AG04449 (cell line): ENCODE data around the gene LETM1.

Experiments used
- CTCF ChIA-PET: fragments of 350-600 bp; formaldehyde crosslinking; extraction: SDS; loops from one replicate; lab custom pipeline; 2021; ENCODE audit warnings: antibody characterized with exemption; lab: Yijun Ruan, JAX
- POLR2A ChIA-PET: fragments of 400-600, 350-600 bp; formaldehyde crosslinking; extraction: SDS; loops from one replicate; lab custom pipeline; 2020; ENCODE audit warnings: antibody characterized with exemption, inconsistent platforms; lab: Yijun Ruan, JAX
- DNase-seq: peaks from one replicate; pipeline ENCODE4 v3.0.0-alpha.2; 2010; ENCODE audit warnings: low read depth, low spot score
- H3K4me3 ChIP-seq: 2 replicates; pipeline ENCODE4 v1.5.1; 2011; ENCODE audit warnings: low read depth, mild to moderate bottlenecking, control low read depth, low read length
- CTCF ChIP-seq: IDR thresholded peaks from one replicate; pipeline ENCODE4 v1.5.1; 2011; ENCODE audit warnings: mild to moderate bottlenecking, moderate library complexity, low read length, control low read depth, inconsistent platforms; ENCODE audit not compliant: insufficient read depth; ENCODE audit errors: missing control alignments

LETM1 gene

DNA sequence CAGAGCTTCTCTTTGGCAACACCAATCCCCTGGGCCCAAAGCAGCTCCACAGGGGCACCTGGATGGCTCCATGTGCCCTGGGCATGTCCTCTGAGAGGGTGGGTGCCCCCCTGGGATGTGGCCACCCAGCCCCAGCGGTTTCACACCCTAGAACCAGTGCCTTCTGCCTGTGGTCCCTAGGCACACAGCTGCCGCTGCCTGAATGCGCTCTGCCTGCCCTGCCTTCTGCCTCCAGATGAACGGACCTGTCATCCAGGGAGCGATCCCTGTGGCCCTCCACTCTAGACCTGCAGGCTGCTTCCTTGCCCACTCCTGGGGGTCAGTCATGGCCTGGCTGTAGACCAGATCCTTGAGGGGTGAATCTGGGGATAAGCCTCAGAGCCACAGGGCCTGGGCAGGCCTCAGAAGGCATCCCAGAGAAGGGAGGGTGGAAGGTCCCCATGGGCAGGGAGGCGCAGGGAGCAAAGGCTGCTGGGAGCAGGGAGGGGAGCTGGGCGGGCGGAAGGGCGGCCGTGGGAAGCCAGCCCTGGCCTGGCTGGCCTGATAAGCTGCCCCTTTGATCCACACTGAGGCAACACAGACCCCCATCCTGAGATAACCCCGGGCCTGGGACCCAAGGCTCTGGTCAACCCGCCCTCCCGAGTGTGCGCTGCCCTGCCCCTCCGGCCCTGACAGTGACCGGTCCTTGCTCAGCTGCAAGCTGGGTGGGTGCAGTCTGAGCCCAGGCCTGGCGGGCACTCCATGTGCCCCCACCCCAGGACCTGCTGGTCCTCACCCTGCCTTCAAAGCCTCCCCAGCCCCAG lies 71.0 kb downstream of the LETM1 start:
- POLR2A ChIA-PET, result no interaction called here
- CTCF ChIA-PET, result interaction anchor here (0.9 kb wide), 1 partner anchor 38 kb away, joined by 3 read pairs; no protein-coding TSS in a partner anchor
- no peak for DNase-seq
- no peak for TF ChIP-seq CTCF
- no peak overlapping the region for H3K4me3 ChIP-seq

DNA sequence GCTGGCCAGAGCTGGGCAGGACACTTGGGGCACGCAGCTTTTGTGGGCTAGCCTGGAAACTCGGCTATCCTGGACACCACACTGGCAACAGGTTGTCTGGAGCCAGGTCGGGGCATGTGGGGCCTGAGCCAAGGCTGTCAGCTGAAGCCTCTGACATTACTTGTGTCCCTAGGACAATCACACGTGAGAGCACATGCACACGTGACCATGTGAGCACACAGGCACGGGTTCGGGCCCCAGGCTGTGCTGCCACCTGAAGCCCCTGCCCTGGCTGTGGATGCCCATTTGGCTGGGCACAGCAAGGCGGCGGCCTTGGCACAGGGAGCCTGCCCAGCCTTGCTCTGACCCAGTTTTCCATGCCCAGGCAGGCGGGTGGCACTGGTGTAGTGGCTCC lies 71.6 kb downstream of the LETM1 start:
- ChIA-PET CTCF (no interaction called here), POLR2A (no interaction called here)
- TF ChIP-seq CTCF, result no peak
- H3K4me3 ChIP-seq, result no peak overlapping the region
- no peak for DNase-seq

GRCh38 chr4:1783970-1784369 lies 72.0 kb downstream of the LETM1 start:
- no peak for DNase-seq
- no peak for TF ChIP-seq CTCF
- no peak overlapping the region for H3K4me3 ChIP-seq
- POLR2A ChIA-PET, result no interaction called here
- CTCF ChIA-PET, result no interaction called here

GRCh38 chr4:1783015-1783414 lies 72.9 kb downstream of the LETM1 start:
- TF ChIP-seq CTCF, result no peak
- DNase-seq, result no peak
- ChIA-PET POLR2A (no interaction called here), CTCF (interaction anchor here (0.9 kb wide), 1 partner anchor 90 kb away, joined by 3 read pairs; no protein-coding TSS in a partner anchor)
- no peak overlapping the region for H3K4me3 ChIP-seq

GRCh38 chr4:1780435-1780834 lies 75.5 kb downstream of the LETM1 start:
- DNase-seq, result no peak
- POLR2A ChIA-PET, result no interaction called here
- CTCF ChIA-PET, result interaction anchor here (0.7 kb wide), 1 partner anchor 10 kb away, joined by 3 read pairs; no protein-coding TSS in a partner anchor
- H3K4me3 ChIP-seq, result no peak overlapping the region
- TF ChIP-seq CTCF, result no peak

- H3K4me3 ChIP-seq, result no peak overlapping the region
- no peak for TF ChIP-seq CTCF
- DNase-seq, result no peak
- POLR2A ChIA-PET, result no interaction called here
- CTCF ChIA-PET, result interaction anchor here (0.7 to 1.4 kb wide), 4 partner anchors 9 to 119 kb away, joined by 3 to 5 read pairs (median 3); no protein-coding TSS in a partner anchor
Observed at GRCh38 chr4:1779588-1780382, 76.2 kb downstream of the LETM1 start.
